Activated naive CD4-positive, alpha-beta T cell treated with Interleukin-2 at 50 U/mL for 16 hours (primary cell): Measurements from ENCODE around the gene CYTH4.
"Not testable (repeated sequence)": the region's sequence is repeated elsewhere in the genome, so short reads cannot be mapped to it uniquely, and the experiment has no call there.

Source experiments
- DNase-seq: peaks from one replicate; pipeline ENCODE4 v3.0.0-alpha.2; 2020

The CYTH4 gene

DNA sequence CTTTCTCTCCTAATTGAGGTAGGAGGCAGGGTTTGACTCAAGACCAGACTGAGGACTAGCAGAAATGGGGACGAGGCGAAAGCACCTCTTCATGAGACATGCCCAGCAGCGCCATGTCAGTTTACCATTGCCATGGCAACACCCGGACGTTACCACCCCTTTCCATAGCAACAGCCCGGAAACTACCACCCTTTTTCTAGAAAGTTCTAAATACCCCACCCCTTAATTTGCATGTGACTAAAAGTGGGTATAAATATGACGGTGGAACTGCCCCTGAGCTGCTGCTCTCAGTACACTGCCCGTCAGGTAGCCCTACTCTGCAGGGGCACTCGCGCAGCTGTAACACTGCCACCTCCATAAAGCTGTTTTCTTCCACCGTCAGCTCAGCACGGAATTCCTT, 32.3 kb upstream of the CYTH4 start:
- no peak for DNase-seq

DNA sequence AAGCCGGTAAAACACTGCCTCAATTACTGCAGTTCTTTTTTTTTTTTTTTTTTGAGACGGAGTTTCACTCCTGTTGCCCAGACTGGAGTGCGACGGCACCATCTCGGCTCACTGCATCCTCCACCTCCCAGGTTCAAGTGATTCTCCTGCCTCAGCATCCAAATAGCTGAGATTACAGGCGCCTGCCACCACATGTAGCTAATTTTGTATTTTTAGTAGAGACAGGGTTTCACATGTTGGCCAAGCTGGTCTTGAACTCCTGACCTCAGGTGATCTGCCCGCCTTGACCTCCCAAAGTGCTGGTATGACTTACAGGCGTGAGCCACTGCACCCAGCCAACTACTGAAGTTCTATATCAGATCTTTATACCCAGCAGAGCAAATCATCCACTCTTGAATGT, 30.5 kb upstream of the CYTH4 start:
- not testable (repeated sequence) for DNase-seq

DNA sequence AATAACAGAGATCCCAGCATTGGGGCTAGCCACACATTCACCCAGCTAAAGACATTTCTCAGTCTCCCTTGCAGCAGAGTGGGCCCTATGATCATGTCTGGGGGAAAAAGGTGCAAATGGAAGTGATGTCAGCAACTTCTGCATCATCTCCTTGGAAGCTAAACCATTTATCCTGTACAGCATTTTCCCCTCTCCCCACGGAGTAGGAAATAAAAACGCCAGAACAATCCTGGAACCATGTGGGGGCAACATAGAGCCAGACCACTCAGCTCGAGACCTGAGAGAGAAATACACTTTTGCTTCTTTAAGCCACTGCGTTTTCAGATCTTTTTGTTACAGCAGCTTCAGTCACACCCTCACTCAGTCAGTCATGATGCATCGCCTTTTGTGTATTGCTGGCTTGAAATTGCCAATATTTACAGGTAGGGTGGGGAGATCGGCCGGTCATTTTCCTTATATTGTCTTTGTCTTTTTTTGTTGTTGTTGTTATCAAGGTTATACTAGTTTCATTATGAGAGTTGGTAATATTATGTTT, 29.1 kb upstream of the CYTH4 start:
- no peak for DNase-seq

DNA sequence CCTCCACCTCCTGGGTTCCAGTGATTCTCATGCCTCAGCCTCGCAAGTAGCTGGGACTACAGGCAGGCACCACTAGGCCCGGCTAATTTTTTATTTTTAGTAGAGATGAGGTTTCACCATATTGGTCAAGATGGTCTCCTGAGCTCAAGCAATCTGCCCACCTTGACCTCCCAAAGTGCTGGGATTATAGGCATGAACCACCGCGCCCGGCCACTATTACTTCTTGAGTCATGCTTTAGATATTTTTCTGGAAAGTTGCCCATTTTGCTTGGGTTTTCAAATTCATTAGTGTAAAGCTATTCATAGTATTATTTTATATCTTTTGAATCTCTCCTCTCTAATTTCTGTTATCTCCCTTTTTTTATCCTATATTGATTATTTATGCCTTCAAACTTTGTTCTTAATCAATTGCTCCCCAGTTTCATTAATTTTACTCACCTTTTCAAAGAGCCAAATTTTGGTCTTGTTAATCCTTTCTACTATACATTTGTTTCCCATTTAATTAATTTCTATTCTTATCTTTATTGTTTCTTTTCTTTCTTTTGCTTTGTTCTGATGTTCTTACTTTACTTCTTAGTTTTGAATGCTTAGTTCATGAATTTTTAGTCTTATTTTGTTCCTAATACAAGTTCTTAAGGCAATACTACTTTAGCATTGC, 28.0 kb upstream of the CYTH4 start:
- DNase-seq, result no peak

DNA sequence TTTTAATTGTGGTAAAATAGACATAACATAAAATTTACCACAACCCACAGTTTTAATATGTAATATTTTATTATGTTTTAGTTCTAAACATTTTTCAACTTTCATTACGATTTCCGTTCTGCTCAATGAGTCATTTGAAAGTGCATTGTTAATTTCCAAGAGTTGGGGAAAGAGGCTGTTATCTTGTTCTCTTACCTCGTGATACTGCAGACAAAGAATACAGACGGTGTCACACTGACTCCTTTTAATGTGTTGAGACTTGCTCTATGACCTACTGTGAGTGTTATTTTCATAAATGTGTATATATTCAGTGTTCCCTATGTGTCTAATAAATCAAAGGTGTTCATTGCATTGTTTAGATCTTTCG, 27.5 kb upstream of the CYTH4 start:
- no peak for DNase-seq

DNA sequence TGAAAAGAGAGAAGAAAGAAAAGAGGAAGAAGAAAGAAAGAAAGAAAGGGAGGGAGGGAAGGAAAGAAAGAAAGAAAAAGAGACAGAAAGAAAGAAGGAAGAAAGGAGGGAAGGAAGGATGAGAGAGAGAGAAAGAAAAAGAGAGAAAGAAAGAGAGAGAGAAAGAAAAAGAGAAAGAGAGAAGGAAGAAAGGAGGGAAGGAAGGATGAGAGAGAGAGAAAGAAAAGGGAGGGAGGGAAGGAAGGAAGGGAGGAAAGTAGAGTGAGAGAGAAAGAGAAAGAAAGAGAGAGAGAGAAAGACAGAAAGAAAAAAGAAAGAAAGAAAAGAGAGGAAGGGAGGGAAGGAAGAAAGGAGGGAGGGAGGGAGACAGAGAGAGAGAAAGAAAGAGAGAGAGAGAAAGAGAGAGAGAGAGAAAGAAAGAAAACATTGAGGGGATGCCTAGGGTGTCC, 26.7 kb upstream of the CYTH4 start:
- no peak for DNase-seq

DNA sequence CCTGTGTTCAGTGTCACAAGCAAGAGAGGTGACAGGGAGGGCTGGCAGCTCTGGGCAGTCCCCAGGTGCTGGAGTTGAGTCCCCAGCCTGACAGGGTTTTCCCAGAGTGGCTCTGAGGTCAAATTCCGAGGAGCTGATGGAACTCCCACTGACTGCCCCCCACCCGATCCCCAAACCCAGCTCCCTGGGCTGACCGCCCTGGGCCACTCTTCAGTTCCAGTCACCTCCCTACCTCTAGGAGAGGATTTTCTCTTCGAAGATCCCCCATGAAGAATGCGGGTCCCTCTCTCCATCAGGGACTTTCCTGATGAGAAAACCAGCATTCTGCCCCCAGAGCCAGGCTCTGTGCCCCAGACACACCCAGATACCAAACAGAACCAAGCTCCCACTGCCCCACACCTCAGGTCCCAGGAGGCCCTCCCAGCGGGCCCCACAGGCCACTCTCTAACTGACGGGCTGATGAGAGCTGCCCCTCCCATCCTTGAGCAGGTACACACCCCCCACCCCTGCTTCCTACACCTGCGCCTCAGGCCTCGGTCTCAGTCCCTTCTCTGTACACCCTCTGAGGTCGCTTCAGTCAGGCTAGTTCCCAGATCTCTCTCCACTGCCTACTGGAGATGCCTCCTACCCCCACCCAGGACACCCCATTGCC, 26.1 kb upstream of the CYTH4 start:
- no peak for DNase-seq

DNA sequence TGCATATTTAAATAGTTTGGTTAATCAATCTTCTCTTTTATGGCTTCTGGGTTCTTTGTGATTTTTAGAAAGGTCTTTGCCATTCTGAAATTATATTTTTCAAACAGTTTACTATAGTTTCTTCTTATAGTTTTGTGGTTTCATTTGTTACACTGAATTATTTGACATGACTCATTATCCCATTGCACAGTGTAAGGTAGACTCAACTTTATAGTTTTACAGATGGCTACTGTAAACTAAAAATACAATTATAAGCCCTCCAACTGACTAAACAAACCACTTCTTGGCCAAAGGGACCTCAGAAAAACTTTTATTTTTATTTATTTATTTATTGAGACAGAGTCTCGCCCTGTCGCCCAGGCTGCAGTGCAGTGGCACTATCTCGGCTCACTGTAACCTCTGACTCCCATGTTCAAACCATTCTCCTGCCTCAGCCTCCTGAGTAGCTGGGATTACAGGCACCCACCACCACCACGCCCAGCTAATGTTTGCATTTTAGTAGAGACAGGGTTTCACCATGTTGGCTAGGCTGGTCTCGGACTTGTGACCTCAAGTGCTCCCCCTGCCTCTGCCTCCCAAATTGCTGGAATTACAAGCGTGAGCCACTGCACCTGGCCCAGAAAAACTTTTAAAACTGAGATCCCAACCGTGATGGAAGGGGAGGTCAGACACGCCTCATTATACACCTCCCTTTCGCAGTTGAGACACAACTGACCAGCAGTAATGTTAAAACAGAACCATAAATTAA, 24.1 kb upstream of the CYTH4 start:
- no peak for DNase-seq

DNA sequence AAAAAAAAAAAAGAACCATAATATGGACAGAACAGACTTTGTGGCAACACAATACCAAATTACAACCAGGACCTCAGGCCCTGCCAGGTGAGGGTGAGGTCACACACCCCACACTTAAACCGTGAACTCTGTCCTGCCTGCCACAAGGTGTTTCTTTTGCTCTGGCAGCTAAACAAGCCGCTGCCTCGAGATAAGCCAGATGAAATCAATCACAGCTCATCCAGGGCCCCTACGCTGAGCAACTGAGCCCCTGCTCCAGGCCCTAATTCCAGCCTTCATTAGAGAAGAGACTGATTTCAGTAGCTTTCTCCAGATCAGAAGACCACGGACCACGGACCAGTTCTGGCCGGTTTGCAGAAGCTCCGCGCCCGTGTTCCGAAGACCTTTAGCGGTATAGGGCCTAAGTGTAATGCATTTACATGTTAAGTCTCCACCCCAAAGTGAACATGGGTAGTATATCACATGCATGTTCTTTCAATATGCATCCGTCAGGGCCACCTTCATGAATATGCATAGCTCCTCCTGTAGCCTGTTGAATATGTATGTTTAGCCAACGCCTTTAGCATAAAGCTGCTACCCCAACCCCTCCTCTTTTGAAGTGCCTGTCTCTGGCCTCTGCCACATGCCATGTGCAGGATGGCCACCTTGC, 23.4 kb upstream of the CYTH4 start:
- DNase-seq, result no peak

DNA sequence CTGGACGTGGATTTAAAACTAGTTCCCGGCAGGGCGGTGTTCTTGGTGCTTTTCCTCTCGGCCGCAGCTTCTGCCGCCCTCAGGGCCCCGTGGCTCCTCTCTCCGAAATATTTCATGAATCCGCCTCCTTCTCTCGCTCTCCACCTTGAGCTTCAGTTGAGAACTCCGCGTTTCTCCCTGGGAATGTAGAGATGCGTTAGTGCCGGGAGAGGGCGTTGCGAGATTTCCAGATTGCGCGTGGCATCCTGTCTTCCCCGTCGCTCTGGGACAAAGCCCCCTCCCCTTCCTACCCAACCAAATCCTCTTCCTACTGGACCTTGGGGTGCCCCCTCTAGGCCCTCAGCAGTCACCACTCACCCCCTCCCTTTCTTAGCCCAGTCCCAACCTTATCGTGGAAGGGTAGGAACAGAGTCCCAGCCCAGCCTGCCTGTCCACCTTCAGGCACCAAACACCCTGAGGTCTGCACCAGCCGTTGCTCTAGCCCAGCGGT, 22.7 kb upstream of the CYTH4 start:
- DNase-seq, result no peak

DNA sequence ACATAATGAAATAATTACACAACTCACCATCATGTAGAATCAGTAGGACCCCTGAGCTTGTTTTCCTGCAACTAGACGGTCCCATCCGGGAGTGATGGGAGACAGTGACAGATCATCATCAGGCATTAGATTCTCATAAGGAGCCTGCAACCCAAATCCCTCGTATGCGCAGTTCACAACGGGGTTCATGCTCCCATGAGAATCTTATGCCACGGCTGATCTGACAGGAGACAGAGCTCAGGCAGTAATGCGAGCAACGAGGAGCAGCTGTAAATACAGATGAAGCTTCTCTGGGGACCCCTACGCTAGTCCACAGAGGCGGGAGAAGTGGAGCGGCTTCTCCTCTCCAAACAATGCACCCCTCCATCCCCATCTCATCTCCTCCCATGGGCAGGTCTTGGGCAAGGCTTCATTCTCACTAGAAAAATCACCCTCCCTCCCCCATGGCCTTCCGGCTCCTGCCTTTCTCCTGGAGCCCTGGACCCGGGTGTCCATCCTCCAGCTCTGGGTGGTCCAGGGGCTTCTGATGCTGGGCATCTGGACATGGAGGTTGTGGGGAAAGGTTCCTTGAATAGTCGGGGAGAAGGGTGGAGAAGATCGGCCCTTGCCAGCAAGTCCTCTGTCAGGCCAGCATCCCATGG, 22.0 kb upstream of the CYTH4 start:
- DNase-seq, result no peak

DNA sequence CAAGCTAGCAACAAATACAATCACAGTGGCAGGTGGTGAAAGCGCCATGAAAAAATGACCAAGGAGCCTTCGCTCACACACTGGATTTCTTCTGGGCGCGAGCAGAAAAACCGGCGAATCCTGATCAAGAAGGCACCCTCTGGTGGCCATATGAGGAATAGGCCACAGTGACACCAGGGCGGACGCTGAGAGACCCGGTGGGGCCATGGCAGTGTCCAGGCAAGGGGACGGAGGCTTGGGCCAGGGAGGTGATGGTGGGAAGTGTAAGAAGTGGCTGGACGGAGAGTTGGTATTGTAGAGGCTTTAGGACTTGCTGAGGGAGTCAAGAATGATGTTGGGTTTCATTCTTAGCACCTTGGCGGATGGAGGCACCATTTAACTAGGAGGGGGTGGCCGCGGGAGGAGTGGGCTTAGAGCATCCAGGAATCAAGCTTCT, 21.4 kb upstream of the CYTH4 start:
- DNase-seq, result peak; percentile 65

DNA sequence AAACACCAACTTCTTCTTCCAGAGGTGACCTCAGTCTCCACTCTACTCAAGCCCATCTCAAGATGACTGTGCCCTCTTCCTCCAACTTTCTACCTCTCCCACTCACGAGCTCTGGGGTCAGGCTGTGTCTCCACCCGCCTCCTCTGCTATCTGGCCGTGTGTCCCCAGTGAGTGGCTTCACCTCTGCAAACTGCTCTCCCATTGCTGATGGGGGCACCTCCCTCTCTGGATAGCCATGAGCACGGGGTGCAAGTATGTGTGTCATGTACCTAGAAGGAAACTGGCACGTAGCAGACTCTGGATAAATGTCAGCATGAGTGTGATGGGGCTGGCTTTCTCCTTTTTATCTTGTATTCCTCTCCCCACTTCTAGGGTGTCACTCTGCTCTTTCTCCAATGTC, 20.0 kb upstream of the CYTH4 start:
- no peak for DNase-seq

DNA sequence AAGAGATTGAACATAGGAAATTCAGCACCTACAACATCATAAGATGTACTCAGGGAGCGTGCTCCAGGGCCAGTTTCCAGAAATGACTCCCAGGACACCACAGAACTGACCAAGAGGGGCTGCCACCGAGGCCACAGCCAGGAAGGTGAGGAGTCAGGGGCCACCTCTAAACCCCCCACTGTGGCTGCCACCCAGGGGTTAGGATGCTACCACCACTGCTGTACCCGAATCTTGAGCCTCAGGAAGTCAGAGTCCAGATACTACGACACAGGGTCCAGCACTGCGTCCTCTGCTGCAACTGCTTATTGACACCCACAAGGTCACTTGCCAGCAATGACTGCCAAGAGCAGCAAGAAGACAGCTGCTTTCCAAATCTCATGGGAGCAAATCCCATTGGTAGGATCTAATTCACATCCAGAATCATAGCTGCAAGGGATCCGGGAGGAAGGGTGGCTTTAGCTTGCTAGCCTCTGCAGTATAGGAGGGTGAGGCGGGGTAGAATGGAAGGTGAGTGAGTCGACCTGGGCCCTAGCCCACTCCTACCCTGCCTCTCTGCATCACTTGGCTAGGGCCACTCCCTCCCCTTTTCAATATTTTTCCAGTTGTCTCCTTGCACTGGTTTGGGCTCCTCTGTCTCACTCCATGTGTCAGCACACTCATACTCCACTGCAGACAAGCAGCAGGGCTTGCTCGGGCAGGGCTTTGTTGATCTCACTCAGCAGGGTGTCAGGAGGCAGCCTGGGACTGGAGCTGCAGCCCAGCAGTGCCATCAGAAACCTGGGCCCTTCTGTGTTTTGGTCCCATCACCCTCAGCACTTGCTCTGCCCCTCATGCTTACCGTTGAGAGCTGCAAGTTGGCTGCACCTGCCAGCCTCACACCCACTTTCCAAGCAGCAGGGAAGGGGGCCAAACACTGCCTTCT, 18.1 kb upstream of the CYTH4 start:
- DNase-seq, result no peak

DNA sequence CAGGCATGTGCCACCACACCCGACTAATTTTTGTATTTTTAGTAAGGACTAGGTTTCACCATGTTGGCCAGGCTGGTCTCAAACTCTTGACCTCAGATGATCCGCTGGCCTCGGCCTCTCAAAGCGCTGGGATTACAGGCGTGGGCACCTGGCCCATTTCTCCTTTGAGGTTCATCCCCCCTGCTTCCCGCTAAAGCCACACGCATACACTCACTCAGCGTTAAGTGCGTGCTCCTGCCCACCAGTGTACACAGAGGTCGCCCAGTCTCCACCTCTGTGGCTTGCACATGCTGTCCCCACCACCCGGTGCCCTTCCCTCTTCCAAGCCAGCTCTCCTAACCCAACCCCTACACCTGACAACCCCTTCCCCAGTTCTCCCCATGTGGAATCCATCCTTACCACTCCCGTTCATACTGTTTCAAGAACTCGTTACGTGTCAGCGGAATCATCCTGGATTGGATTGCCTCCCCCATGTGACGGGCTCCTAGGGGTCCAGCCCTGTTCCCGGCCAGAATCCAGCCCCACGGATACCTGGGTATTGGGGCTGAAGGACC, 15.7 kb upstream of the CYTH4 start:
- DNase-seq, result no peak

DNA sequence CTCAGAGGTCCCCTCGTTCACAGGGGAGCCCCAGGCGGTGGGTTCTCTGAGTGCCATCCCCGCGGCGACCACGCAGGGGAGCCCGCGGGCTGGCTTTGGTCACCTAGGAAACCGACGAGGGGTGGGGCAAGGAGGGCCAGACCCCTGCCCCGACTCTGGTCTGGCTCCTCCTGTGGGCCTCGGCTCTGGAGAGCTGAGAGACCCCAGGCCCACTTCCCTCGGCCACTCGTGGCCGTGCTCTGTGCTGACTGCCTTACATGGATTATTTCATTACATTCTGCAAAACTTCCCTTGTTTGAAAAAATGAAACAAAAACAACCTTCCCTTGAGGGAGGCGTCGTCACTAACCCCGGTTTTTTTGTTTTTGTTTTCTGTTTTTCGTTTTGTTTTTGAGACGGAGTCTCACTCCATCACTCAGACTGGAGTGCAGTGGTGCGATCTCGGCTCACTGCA, 15.1 kb upstream of the CYTH4 start:
- peak; percentile 76 for DNase-seq

DNA sequence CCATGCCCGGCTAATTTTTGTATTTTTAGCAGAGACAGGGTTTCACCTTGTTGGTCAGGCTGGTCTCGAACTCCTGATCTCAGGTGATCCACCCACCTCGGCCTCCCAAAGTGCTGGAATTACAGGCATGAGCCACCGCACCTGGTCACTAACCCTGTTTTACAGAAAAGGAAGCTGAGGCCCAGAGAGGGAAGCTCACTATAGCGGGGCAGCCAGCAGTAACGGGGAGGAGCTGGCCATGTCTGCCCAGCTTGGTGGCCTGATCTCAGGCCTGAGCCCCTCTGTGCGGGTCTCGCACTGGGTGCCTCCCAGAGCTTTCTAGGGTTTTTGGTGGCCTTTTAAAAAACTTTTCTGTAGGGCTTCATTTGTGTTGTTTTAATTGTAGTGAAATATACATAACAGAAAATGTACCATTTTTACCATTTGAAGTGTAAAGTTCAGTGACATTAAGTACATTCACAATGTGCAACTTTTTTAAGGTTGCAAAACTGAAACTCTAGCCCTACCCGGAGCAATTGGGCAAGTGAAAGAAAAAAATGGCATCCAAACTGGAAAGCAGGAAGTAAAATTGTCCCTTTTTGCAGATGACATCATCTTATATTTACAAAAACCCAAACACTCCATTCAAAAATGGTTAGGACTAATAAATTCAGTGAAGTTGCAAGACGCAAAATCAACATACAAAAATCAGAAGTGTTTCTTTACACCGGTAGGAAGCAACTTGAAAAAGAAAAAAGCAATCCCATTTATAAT, 14.5 kb upstream of the CYTH4 start:
- DNase-seq, result no peak

DNA sequence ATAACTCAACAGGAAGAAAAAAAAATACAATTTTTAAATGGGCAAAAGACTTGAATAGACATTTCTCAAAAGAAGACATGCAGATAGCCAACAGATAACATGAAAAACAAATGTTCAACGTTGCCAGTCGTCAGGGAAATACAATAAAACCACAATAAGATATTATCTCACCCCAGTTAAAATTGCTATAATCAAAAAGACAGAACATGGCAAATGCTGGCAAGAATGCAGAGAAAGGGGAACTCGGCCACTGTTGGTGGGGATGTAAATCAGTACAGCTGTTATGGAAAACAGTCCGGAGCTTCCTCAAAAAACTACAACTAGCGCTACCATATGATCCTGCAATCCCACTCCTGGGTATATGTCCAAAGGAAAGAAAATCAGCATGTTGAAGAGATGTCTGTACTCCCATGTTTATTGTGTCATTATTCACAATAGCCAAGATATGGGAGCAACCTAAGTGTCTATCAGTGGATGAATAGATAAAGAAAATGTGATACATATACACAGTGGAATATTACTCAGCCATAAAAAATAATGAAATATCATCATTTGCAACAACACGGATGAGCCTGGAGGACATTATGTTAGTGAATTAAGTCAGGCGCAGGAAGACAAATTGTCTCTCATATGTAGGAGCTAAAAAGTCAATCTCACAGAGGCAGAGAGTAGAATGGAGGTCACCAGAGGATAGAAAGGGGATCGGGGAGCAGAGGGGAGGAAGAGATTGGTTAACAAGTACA, 12.2 kb upstream of the CYTH4 start:
- no peak for DNase-seq

DNA sequence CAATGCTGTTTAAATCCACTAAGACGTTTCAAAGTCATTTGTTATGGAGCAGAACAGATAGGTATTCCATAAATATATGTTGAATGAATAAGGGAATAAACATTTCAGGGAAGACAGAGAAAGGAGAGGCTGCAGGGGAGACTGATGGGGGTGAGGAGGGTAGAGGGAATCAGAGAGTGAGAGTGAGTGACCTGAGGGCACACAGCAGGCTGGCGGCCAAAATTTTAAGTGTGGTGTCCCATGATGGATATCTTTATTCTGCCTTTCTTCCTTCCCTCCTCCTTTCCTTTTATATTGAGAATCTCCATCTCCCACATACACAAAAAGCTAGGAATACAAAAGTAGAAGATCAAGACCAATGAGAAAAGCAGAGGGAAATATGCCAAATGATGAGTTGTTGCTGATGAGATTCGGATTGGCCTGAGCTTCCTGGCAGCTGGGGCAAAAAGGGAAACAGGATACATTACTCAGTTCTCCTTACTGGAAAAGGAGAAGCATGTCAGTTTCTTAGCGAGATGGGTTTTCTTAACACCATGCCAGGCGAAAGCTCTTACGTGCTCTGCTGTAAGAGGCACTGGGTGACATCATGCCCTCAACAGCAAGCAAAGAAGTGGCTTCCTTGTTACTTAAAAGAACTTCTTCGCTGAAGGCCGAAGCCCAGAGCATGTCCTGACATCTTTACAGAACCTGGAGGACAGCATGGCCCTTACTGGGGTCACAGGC, 11.2 kb upstream of the CYTH4 start:
- no peak for DNase-seq
